NT2/D1 (cell line): ENCODE results near the gene MAGI2.

Experiments used
- DNase-seq: peaks from one replicate; pipeline ENCODE4 v3.0.0-alpha.2; 2011; ENCODE audit warnings: low read depth, low spot score
- H3K27me3 ChIP-seq: 2 replicates; pipeline ENCODE4 v1.6.0; 2011; ENCODE audit warnings: mild to moderate bottlenecking; ENCODE audit not compliant: insufficient read length, insufficient read depth
- H3K36me3 ChIP-seq: 2 replicates; pipeline ENCODE4 v1.6.1; 2011; ENCODE audit warnings: mild to moderate bottlenecking, low read length, mixed read lengths; ENCODE audit not compliant: insufficient read depth, insufficient read length
- H3K4me1 ChIP-seq: 2 replicates; pipeline ENCODE4 v1.5.1; 2011; ENCODE audit not compliant: insufficient read depth, insufficient read length
- H3K4me3 ChIP-seq: 2 replicates; pipeline ENCODE4 v1.5.1; 2011; ENCODE audit warnings: low read depth; ENCODE audit not compliant: insufficient read length
- H3K9ac ChIP-seq: 2 replicates; pipeline ENCODE4 v1.6.0; 2011; ENCODE audit warnings: low read depth; ENCODE audit not compliant: insufficient read length
- H3K9me3 ChIP-seq: 2 replicates; pipeline ENCODE4 v1.5.1; 2011; ENCODE audit warnings: mild to moderate bottlenecking, low read length; ENCODE audit not compliant: insufficient read depth
- SUZ12 ChIP-seq: IDR thresholded peaks from 2 replicates; pipeline ENCODE4 v1.6.1; 2011; ENCODE audit not compliant: insufficient read length, insufficient read depth; ENCODE audit errors: extremely low read depth
- YY1 ChIP-seq: IDR thresholded peaks from 2 replicates; pipeline ENCODE4 v1.6.1; 2011; ENCODE audit not compliant: insufficient read length, insufficient read depth
- ZNF274 ChIP-seq: IDR thresholded peaks from 2 replicates; pipeline ENCODE4 v1.6.1; 2011; ENCODE audit warnings: mild to moderate bottlenecking, low read depth, low read length

Gene MAGI2

DNA sequence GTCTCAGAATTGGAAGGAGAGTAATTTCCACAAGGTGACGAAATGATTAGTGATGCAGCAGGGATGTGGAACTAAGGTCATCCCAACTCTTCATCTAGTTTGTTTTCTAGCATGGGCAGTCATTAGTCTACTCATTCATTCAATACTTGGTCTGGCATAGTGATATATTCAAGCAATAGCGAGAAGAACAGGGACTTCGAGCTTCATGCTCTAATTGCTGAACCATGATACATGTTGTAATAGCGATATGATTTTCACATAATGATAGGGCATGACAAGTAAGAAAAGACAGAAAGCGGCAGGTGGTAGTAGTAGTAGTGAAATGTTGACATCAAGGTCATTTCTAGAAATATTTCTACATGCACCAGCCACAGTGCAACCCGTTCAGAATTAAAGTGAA lies 1002.8 kb downstream of the MAGI2 start:
- H3K27me3 ChIP-seq = no peaks in the 10 kb centered on the region
- no peak overlapping the region for H3K4me3 ChIP-seq
- H3K9ac ChIP-seq = no peak overlapping the region
- no peaks in the 10 kb centered on the region for H3K9me3 ChIP-seq
- no peaks in the 10 kb centered on the region for H3K36me3 ChIP-seq
- DNase-seq = no peak
- no peaks in the 10 kb centered on the region for H3K4me1 ChIP-seq
- TF ChIP-seq SUZ12 (no peak), YY1 (no peak), ZNF274 (no peak)

- Histone ChIP-seq H3K9ac (no peak overlapping the region), H3K4me1 (no peaks in the 10 kb centered on the region)
- TF ChIP-seq YY1 (no peak), SUZ12 (no peak), ZNF274 (no peak)
Observed at GRCh38 chr7:78448911-78449310, 1004.6 kb downstream of the MAGI2 start.

GRCh38 chr7:78444267-78444666 lies 1009.2 kb downstream of the MAGI2 start:
- no peaks in the 10 kb centered on the region for H3K9me3 ChIP-seq
- no peak for TF ChIP-seq YY1
- TF ChIP-seq ZNF274 = no peak
- TF ChIP-seq SUZ12 = no peak

More at GRCh38 chr7:78448911-78449310, 1004.6 kb downstream of the MAGI2 start:
- Histone ChIP-seq H3K9me3 (no peaks in the 10 kb centered on the region), H3K27me3 (no peaks in the 10 kb centered on the region), H3K36me3 (no peaks in the 10 kb centered on the region), H3K4me3 (no peak overlapping the region)
- DNase-seq = no peak

GRCh38 chr7:78443811-78444210 lies 1009.7 kb downstream of the MAGI2 start:
- no peak for TF ChIP-seq ZNF274
- TF ChIP-seq YY1 = no peak
- TF ChIP-seq SUZ12 = no peak
- H3K27me3 ChIP-seq = no peaks in the 10 kb centered on the region
- no peak overlapping the region for H3K9ac ChIP-seq
- DNase-seq = no peak
- no peaks in the 10 kb centered on the region for H3K9me3 ChIP-seq
- H3K4me1 ChIP-seq = no peaks in the 10 kb centered on the region
- H3K4me3 ChIP-seq = no peak overlapping the region
- H3K36me3 ChIP-seq = no peaks in the 10 kb centered on the region

More at GRCh38 chr7:78444267-78444666, 1009.2 kb downstream of the MAGI2 start:
- Histone ChIP-seq H3K4me3 (no peak overlapping the region), H3K9ac (no peak overlapping the region), H3K27me3 (no peaks in the 10 kb centered on the region), H3K36me3 (no peaks in the 10 kb centered on the region), H3K4me1 (no peaks in the 10 kb centered on the region)
- no peak for DNase-seq

DNA sequence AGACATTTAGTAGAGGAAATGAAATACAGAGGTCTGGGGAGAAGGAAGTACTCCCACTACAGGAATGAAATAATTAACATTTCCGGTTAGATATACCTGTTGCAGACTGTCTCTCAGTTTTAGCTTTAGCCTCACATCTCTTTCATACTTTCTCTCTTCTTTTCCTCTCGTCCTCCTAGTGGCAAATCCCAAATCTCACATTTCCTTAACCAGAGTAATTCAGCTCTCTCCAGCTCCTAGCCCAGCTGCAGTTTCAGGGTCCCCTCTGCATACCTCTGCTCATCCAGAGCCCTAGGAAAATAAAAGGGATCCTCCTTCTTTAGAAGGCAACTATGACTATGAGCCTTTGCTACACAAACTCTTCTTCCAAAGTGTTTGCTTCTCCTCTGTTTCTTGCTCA lies 1011.7 kb downstream of the MAGI2 start:
- TF ChIP-seq ZNF274 = no peak
- TF ChIP-seq SUZ12 = no peak
- TF ChIP-seq YY1 = no peak

GRCh38 chr7:78438433-78438832 lies 1015.0 kb downstream of the MAGI2 start:
- no peaks in the 10 kb centered on the region for H3K4me1 ChIP-seq
- no peak overlapping the region for H3K4me3 ChIP-seq
- no peaks in the 10 kb centered on the region for H3K27me3 ChIP-seq
- no peaks in the 10 kb centered on the region for H3K9me3 ChIP-seq
- DNase-seq = no peak
- no peak overlapping the region for H3K9ac ChIP-seq
- no peak for TF ChIP-seq YY1
- no peak for TF ChIP-seq SUZ12
- no peak for TF ChIP-seq ZNF274
- no peaks in the 10 kb centered on the region for H3K36me3 ChIP-seq

More for the DNA sequence above, 1011.7 kb downstream of the MAGI2 start:
- Histone ChIP-seq H3K4me1 (no peaks in the 10 kb centered on the region), H3K4me3 (no peak overlapping the region), H3K36me3 (no peaks in the 10 kb centered on the region), H3K27me3 (no peaks in the 10 kb centered on the region), H3K9ac (no peak overlapping the region), H3K9me3 (no peaks in the 10 kb centered on the region)
- DNase-seq = no peak

GRCh38 chr7:78437118-78437517 lies 1016.3 kb downstream of the MAGI2 start:
- H3K4me1 ChIP-seq = no peaks in the 10 kb centered on the region
- no peaks in the 10 kb centered on the region for H3K9me3 ChIP-seq
- TF ChIP-seq ZNF274 = no peak
- TF ChIP-seq YY1 = no peak
- no peak for TF ChIP-seq SUZ12
- DNase-seq = no peak
- no peaks in the 10 kb centered on the region for H3K36me3 ChIP-seq
- H3K27me3 ChIP-seq = no peaks in the 10 kb centered on the region
- no peak overlapping the region for H3K4me3 ChIP-seq
- H3K9ac ChIP-seq = no peak overlapping the region

DNA sequence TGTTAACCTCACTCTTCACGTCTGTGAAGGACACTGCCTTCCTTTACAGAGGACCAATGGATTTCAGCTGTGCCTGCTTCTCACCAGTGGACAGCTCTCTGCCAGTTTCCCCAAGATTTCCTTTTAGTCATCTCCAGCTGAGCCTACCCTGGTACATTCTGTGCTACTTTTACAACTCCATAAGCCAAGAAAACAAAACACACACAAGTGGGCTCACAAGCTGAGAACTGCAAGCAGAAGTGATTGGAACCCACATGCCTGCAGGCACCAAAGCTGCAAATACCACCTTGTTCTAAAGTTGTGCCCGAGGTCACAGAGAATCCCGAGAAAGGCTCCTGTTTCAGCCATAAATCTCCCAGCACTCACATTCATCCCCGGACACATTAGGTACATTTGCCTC lies 1018.1 kb downstream of the MAGI2 start:
- Histone ChIP-seq H3K4me3 (no peak overlapping the region), H3K9ac (no peak overlapping the region)
- no peak for DNase-seq

More for the DNA sequence above, 1018.1 kb downstream of the MAGI2 start:
- Histone ChIP-seq H3K36me3 (no peaks in the 10 kb centered on the region), H3K27me3 (no peaks in the 10 kb centered on the region), H3K4me1 (no peaks in the 10 kb centered on the region), H3K9me3 (no peaks in the 10 kb centered on the region)
- no peak for TF ChIP-seq SUZ12
- no peak for TF ChIP-seq ZNF274
- no peak for TF ChIP-seq YY1
